NCI-H748 treated with DMSO at 0.1 percent for 48 hours (cell line): ENCODE results near the gene LAMB1.
"Not testable (repeated sequence)": the region's sequence is repeated elsewhere in the genome, so short reads cannot be mapped to it uniquely, and the experiment has no call there.

Source experiments
- DNase-seq: peaks from one replicate; lab custom pipeline; 2025; lab: John Stamatoyannopoulos, UW

The LAMB1 gene

GRCh38 chr7:107945332-107945731 is 57.6 kb downstream of the LAMB1 start:
- DNase-seq = no peak

- no peak for DNase-seq
These were observed 58.4 kb downstream of the LAMB1 start for GRCh38 chr7:107944411-107945169.

- no peak for DNase-seq
These were observed 59.9 kb downstream of the LAMB1 start for GRCh38 chr7:107943018-107943417.

DNA sequence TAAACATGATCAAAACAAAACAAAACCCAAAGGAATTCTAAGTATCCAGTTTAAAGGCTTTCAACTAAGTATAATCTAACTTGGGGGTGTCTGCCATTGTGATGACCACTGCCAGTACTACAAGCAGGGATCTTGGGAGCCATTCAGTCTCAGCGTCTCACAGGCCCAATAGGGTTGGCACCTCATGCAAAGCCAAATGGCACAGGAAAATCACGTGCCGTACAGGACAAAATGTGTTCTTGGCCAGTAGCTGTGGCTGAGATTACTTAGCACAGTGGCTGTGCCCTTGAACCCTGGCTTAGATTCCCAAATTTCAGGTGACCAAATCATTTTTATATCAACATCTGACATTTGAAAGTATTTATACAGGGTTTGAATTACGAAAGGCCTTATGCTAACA is 62.0 kb downstream of the LAMB1 start:
- DNase-seq = no peak

DNA sequence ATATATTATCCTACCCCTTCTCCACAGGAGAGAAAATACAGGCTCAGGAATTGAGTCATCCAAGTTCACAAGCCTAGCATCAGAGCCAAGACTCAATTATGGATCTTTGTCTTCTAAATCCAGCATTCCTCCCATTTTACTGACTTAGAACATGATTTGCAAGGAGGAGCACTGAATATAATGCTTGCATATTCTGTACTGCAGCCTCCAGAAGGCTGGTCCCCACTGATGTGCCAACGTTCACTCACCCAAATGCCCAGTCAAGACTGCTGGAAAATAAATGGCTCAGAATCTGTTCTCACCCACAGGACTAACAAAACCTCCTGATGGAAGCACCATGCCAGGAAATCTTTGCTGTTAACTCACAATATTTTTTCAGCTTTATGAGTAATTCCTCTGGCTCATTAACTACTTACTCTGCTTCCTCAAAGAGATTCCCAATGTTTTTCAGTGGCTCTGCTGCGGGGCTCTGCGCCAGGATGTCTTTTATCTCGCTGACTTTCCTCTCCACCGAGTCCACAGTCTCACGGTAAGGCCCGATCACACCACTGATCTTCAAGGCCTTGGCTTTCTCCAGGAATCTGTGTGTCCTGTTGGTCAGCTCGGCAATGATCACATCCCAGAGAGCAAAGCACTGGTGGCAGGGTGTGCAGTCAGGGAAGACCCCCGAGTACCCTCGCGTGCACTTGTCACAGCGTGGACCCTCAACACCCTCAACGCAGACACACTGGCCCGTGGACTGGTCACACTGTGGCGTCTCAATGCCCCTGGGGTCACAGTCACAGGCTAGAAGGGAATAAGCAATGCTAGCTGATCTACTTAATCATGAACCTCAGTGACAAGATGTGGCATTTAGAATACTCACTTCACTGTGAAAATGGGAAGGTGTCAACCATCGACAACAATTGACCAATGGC is 63.1 kb downstream of the LAMB1 start:
- no peak for DNase-seq

- DNase-seq = no peak
These were observed 64.3 kb downstream of the LAMB1 start for GRCh38 chr7:107938456-107939250.

- DNase-seq = no peak
These were observed 65.4 kb downstream of the LAMB1 start for GRCh38 chr7:107937531-107937930.

DNA sequence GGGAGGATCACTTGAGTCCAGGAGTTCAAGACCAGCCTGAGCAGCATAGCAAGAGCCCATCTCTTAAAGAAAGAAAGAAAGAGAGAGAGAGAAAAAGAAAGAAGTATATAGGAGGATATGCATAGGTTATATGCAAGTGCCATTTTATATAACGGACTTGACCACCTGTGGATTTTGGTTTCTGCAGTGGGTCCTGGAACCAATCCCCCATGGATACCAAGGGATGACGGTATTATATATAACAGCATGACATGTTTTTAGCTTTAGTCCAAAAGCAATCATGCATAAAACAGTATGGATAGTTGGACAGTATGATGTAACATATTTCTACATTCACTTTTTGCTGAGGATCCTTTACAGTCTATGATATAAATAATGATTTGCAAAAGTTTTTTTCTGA is 66.6 kb downstream of the LAMB1 start:
- no peak for DNase-seq

GRCh38 chr7:107934991-107935770 is 67.8 kb downstream of the LAMB1 start:
- no peak for DNase-seq

DNA sequence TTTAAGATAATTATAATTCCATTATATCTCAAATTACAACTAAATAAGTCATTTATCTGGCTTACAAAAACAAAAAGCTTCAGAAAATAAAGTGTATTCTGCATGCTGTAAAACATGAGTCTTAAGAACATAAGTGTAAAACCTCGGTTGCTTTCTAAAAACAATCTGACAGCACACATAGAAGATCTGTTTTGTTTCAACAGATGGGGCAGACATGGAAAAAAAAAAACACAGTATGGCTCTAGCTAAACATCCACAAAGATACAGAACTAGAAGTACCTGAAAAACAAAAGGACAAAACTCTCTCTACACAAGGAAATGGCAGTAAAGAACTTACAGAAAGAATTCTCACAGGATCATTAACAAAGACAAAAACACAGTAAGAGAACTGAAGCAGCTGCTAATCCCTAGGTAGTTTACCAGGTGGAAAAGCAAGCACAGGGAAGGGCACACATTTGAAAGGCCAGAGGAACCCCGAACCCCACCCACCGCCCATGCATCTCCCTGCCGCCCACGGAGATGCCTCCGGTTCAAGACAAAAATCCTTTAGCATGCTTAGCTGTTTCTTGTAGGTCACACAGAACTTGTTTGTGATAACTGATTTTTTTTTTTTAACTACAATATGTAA is 69.5 kb downstream of the LAMB1 start:
- no peak for DNase-seq

DNA sequence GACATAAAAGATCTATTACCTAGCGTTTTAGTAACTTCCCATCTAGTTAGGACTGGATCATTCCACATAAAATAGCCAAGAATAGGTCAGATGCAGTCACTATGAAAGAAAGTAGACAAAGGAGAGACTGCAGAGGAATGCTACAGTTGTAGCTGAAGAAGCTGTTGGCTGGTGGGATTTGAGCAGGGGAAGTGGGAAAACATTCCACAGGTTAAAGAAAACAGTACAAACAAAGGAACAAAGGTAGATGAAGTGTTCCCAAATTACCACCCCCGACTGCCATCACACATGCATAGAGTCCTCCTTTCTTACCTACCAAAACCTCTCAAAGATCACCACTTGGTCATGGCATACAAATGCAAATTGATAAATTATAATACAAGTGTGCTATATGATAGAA is 70.2 kb downstream of the LAMB1 start:
- DNase-seq = no peak

DNA sequence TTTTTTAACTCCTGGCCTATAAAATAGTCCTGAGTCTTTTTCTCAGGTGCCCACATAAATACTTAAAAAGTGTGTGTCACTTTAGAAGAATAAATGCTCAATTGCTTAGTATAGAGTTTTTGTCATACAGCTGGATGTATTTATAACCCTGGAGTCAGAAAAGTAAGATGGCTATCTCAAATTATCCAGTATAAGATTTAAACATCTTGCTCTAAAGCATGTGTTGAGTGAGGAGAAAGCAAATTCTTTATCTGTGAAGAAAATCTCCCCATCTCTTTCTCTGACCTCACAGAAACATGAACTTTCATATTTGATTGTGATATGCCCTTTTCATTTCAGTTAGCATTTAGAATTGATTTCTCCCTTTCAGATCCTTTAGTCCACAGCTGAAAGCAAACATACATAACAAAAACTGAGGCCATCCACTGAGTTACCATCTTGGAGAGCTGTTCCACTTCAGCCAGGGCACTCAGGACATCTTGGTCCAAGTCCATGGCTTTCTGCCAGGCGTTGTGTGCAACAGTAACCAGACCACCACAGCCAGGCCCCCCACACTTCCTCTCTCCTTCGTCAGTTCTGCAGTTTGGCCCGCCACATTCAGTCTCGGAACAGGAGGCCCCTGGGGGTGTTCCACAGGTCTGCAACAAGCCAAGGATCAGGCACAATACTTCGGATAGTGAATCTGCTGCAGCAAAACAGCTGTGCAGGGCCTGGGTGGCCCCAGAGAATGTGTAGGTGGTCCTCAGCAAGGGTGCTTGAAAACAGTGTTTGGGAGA is 71.0 kb downstream of the LAMB1 start:
- DNase-seq = no peak

DNA sequence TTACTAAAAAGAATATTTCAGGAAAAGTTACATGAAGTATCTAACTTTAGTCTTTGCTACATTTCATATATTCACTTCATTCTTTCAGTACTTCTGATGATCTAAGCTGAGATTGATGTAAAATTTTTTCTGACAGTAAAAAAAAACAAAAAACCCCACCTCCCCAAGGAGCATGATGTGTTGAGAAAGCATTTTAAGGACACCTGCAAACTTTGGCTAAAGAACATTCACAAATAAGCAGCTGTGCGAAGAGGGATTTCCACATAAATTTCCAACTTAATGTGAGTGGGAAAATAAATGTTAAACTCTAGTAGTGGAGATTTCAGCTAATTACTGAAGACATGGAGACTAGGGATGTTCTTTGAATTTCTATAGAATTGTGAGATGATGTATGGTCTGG is 76.5 kb downstream of the LAMB1 start:
- DNase-seq = no peak

DNA sequence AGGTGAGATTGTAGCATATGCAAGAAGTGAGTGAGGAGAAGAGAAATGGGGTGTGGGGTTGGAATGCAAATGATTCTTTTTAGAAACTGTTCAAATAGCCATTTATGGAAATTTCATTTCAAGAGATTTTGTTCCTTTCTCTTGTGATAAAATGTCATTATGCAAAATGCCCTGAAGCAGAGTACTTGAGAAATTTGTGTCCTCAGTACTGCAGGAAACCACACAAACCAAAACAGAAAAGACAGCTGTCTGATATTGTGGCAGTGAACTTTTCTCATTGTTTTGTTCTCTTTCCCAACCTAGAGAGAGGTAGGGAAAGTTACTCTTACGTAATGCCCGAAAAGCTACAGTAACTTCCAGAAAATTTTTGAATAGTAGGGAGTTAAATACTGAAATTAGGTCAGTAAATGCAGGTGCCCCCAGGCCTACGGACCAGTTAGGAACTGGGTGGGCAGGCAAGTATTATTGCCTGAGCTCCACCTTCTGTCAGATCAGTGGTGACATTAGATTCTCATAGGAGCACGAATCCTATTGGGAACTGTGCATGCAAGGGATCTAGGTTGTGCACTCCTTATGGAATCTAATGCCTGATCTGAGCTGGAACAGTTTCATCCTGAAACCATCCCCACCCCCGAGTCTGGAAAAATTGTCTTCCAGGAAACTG is 78.0 kb downstream of the LAMB1 start:
- DNase-seq = no peak

- DNase-seq = no peak
These were observed 80.1 kb downstream of the LAMB1 start for GRCh38 chr7:107922886-107923285.

GRCh38 chr7:107921826-107922225 is 81.1 kb downstream of the LAMB1 start:
- DNase-seq = not testable (repeated sequence)

DNA sequence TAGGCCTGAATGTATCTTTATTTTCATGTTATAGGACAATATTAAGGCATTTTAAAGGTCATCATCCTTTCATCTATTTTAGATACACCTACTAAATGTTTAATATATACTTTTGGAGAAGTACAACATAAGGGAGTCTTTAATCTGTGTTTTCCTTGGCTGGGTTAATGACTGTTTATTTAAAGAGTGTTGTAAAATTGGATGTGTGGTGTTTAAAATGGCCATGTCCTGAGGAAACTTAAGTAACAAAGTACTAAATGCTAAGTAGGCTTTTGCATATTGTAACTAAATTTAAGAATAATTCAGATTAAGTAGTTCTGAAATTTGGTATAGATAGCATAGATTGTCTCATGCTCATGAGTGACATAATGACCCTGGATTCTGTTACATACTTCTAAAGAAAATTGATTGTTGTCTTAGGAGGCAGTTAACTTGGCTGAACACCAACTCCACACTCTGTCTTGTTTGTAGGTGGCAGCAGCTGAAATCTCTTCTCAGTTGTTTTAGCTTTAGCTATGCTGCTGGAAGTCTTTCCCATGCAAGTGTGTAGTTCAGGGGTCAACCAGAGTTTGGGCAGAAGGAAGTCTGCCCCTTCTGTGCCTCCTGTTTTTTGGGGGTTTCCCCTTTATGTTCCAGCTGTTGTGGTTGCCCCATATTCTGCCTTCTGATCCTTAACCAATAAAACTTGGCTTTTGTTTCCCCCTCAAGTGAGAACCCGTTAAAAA is 82.8 kb downstream of the LAMB1 start:
- no peak for DNase-seq

DNA sequence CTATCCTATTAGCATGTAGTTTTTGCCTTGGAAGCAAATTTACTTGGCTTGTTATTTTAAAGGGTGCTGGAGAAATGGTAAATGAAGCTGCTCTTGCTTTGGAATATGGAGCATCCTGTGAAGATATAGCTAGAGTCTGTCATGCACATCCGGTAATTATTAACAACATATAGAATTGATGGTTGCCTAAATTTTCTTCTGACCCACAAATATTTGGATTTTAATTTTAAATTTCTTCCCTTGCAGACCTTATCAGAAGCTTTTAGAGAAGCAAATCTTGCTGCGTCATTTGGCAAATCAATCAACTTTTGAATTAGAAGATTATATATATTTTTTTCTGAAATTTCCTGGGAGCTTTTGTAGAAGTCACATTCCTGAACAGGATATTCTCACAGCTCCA is 84.0 kb downstream of the LAMB1 start:
- no peak for DNase-seq
